CD14-positive monocyte (primary cell): Measurements from ENCODE around the gene STX11. TPM values are rescaled to one million over a fixed set of nuclear protein-coding genes. Genes with fewer than 3 reads are reported as not detected.

ENCODE experiments used
- DNase-seq, 3 donors: peaks; one replicate each; pipeline ENCODE4 v3.0.0-alpha.2; 2011 to 2022
- H2AFZ ChIP-seq: 2 replicates; pipeline ENCODE4 v1.6.0; 2012; ENCODE audit warnings: mild to moderate bottlenecking, low read depth, low read length, inconsistent platforms; ENCODE audit not compliant: insufficient read depth, poor library complexity, severe bottlenecking
- H3K27ac ChIP-seq, 2 donors: 1 replicate in 1 of 2; 2 replicates in 1 of 2; pipeline ENCODE4 v1.5.1; 2012 to 2013; ENCODE audit warnings: low read length in 2 of 2, control low read depth in 1 of 2, inconsistent platforms in 1 of 2, low read depth in 1 of 2, mild to moderate bottlenecking in 1 of 2
- H3K27me3 ChIP-seq, 2 donors: one replicate each; pipeline versions ENCODE4 v1.6.0 to v1.6.1; 2011 to 2013; ENCODE audit warnings: low read length in 2 of 2; ENCODE audit not compliant: control insufficient read depth in 2 of 2, insufficient read depth in 2 of 2
- H3K36me3 ChIP-seq, 2 donors: replicated peaks in 1 of 2; 1 replicate in 1 of 2; 2 replicates in 1 of 2; pipeline versions ENCODE4 v1.5.1 to v1.6.1; 2012 to 2013; ENCODE audit warnings: low read length in 2 of 2, control low read depth in 1 of 2, inconsistent platforms in 1 of 2, mild to moderate bottlenecking in 1 of 2; ENCODE audit not compliant: insufficient read depth in 2 of 2, control insufficient read depth in 1 of 2
- H3K4me1 ChIP-seq, 2 donors: 1 replicate in 1 of 2; 2 replicates in 1 of 2; pipeline versions ENCODE4 v1.5.1 to v1.6.1; 2012 to 2013; ENCODE audit warnings: low read length in 2 of 2, control low read depth in 1 of 2, inconsistent platforms in 1 of 2, mild to moderate bottlenecking in 1 of 2, moderate library complexity in 1 of 2; ENCODE audit not compliant: insufficient read depth in 2 of 2, control insufficient read depth in 1 of 2
- H3K4me2 ChIP-seq: replicated peaks from 2 replicates; pipeline ENCODE3; 2012; ENCODE audit warnings: low read length, moderate library complexity, mild to moderate bottlenecking; ENCODE audit not compliant: poor library complexity, severe bottlenecking; ENCODE audit errors: extremely low read depth
- H3K4me3 ChIP-seq, 3 experiments: fragments of 200-600 bp in 1 of 3; sonication (generic) in 1 of 3; replicated peaks in 1 of 3; 1 replicate in 2 of 3; 2 replicates in 1 of 3; pipeline ENCODE4 v1.5.1; 2011 to 2013; ENCODE audit warnings: low read length in 3 of 3, mild to moderate bottlenecking in 3 of 3, control low read depth in 2 of 3, low read depth in 2 of 3, inconsistent platforms in 1 of 3, moderate library complexity in 1 of 3
- H3K79me2 ChIP-seq: 2 replicates; pipeline ENCODE4 v1.6.0; 2012; ENCODE audit warnings: mild to moderate bottlenecking, control low read depth, inconsistent platforms, low read length, moderate library complexity; ENCODE audit not compliant: insufficient read depth
- H3K9ac ChIP-seq: 2 replicates; pipeline ENCODE4 v1.6.0; 2017; ENCODE audit warnings: low read length, mild to moderate bottlenecking; ENCODE audit not compliant: insufficient read depth, poor library complexity, severe bottlenecking
- H3K9me3 ChIP-seq, 2 donors: replicated peaks in 1 of 2; 1 replicate in 1 of 2; 2 replicates in 1 of 2; pipeline versions ENCODE4 v1.5.1 to v1.6.1; 2012 to 2013; ENCODE audit warnings: low read length in 2 of 2, control low read depth in 1 of 2; ENCODE audit not compliant: control insufficient read depth in 1 of 2, insufficient read depth in 1 of 2
- H4K20me1 ChIP-seq: 2 replicates; pipeline ENCODE4 v1.6.0; 2012; ENCODE audit warnings: mild to moderate bottlenecking, low read length, control low read depth, moderate library complexity; ENCODE audit not compliant: insufficient read depth
- H3K27ac Mint-ChIP-seq, 7 donors: one replicate each; pipeline ENCODE4 v1.8.0; 2020; ENCODE audit warnings: mild to moderate bottlenecking in 7 of 7, mixed read lengths in 7 of 7, moderate library complexity in 6 of 7, inconsistent platforms in 2 of 7
- H3K27me3 Mint-ChIP-seq, 3 donors: one replicate each; pipeline ENCODE4 v1.8.0; 2021 to 2022; ENCODE audit warnings: low read depth in 3 of 3, mild to moderate bottlenecking in 3 of 3, mixed read lengths in 3 of 3, moderate library complexity in 3 of 3, inconsistent platforms in 1 of 3
- H3K36me3 Mint-ChIP-seq, 2 donors: one replicate each; pipeline ENCODE4 v1.8.0; 2020; ENCODE audit warnings: mixed read lengths in 2 of 2, inconsistent platforms in 1 of 2, mild to moderate bottlenecking in 1 of 2
- H3K4me1 Mint-ChIP-seq: one replicate; pipeline ENCODE4 v1.8.0; 2020; ENCODE audit warnings: mild to moderate bottlenecking, mixed read lengths
- H3K4me3 Mint-ChIP-seq, 2 donors: one replicate each; pipeline ENCODE4 v1.8.0; 2020; ENCODE audit warnings: mild to moderate bottlenecking in 2 of 2, mixed read lengths in 2 of 2, moderate library complexity in 1 of 2
- H3K9me3 Mint-ChIP-seq, 7 donors: one replicate each; pipeline ENCODE4 v1.8.0; 2020 to 2022; ENCODE audit warnings: mixed read lengths in 7 of 7, mild to moderate bottlenecking in 6 of 7, moderate library complexity in 6 of 7, inconsistent platforms in 2 of 7
- WGBS: methylation state at CpG from one replicate; pipeline ENCODE4 v1.1.5; 2013; ENCODE audit warnings: missing lambda C conversion rate; ENCODE audit not compliant: insufficient coverage; 5-methylcytosine and 5-hydroxymethylcytosine counted together
- intact Hi-C, 2 donors: fragments of 100-400 bp; cut with micrococcal nuclease; formaldehyde crosslinking; loops; one replicate each; pipeline versions ENCODE4 v1.15.0 to v1.15.1; 2023
- polyA plus RNA-seq, 3 donors: library from polyadenylated mRNA; depleted of rRNA in 1 of 3; unstranded in 2 of 3; stranded (reverse) in 1 of 3; fragments of 300-500 nt in 2 of 3; fragments of >200 nt in 1 of 3; fragmentation: Illumina TruSeq in 2 of 3; gene quantifications; 1 replicate in 2 of 3; 2 replicates in 1 of 3; pipeline ENCODE4 v1.2.3, GENCODE V29; 2012 to 2021
- TF ChIP-seq, protein P1 (sequence below): fragments of 200-600 bp; IDR thresholded peaks from one replicate; pipeline ENCODE4 v1.8.0; 2022; ENCODE audit warnings: antibody characterized with exemption, mild to moderate bottlenecking

Gene STX11
- polyA plus RNA-seq, 3 donors = 276 to 372 (median 367) TPM

- Histone ChIP-seq H3K9me3 (no peaks in the 10 kb centered on the region), H3K36me3 (peaks cover 34 to 52% of the 10 kb centered on the region in 2 donors), H3K4me2 (peak overlapping the region; percentile 92), H3K27me3 (no peaks in the 10 kb centered on the region), H3K27ac (peak overlapping the region; percentile 96 to 99), H2AFZ (no peak overlapping the region), H3K4me3 (peak overlapping the region; percentile 88 to 99 (median 90)), H3K79me2 (peaks cover 84% of the 10 kb centered on the region), H4K20me1 (peaks cover 81% of the 10 kb centered on the region), H3K9ac (peak overlapping the region; percentile 92), H3K4me1 (peaks cover 80 to 82% of the 10 kb centered on the region in 2 donors)
- DNase-seq = no peak
- peaks cover 68 to 73% of the 10 kb centered on the region in 2 donors for H3K36me3 Mint-ChIP-seq
- WGBS = 93% methylated on average over 2 of the region's 2 CpGs
- peak overlapping the region; percentile 95 to 97 for H3K4me3 Mint-ChIP-seq
- intact Hi-C loops = loop anchor here (5.0 to 10.0 kb wide), 4 partner anchors 57 to 201 kb away; partner anchors contain the start of gene SF3B5 (in 2 of the 2)
- H3K4me1 Mint-ChIP-seq = peaks cover 74% of the 10 kb centered on the region
- H3K9me3 Mint-ChIP-seq = peaks cover 0 to 3% (median 0%) of the 10 kb centered on the region in 7 donors
- peak overlapping the region; percentile 99 to 100 (median 99) for H3K27ac Mint-ChIP-seq
- H3K27me3 Mint-ChIP-seq = peaks cover 0 to 3% (median 0%) of the 10 kb centered on the region in 3 donors
- TF ChIP-seq, protein P1, sequence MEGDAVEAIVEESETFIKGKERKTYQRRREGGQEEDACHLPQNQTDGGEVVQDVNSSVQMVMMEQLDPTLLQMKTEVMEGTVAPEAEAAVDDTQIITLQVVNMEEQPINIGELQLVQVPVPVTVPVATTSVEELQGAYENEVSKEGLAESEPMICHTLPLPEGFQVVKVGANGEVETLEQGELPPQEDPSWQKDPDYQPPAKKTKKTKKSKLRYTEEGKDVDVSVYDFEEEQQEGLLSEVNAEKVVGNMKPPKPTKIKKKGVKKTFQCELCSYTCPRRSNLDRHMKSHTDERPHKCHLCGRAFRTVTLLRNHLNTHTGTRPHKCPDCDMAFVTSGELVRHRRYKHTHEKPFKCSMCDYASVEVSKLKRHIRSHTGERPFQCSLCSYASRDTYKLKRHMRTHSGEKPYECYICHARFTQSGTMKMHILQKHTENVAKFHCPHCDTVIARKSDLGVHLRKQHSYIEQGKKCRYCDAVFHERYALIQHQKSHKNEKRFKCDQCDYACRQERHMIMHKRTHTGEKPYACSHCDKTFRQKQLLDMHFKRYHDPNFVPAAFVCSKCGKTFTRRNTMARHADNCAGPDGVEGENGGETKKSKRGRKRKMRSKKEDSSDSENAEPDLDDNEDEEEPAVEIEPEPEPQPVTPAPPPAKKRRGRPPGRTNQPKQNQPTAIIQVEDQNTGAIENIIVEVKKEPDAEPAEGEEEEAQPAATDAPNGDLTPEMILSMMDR = no peak
These were observed 3.7 kb downstream of the STX11 start for GRCh38 chr6:144153971-144154370.

GRCh38 chr6:144155529-144155928, 5.2 kb downstream of the STX11 start:
- Mint-ChIP-seq H3K36me3 (peaks cover 77 to 79% of the 10 kb centered on the region in 2 donors), H3K4me1 (peaks cover 82% of the 10 kb centered on the region), H3K4me3 (peak overlapping the region; percentile 60 to 61), H3K27me3 (peaks cover 0 to 3% (median 0%) of the 10 kb centered on the region in 3 donors), H3K27ac (peak overlapping the region; percentile 99 to 100 (median 99)), H3K9me3 (peaks cover 0 to 3% (median 0%) of the 10 kb centered on the region in 7 donors)
- Histone ChIP-seq H3K27me3 (no peaks in the 10 kb centered on the region), H3K9me3 (no peaks in the 10 kb centered on the region), H3K4me1 (peaks cover 89% of the 10 kb centered on the region in 2 donors), H3K4me2 (peak overlapping the region; percentile 92), H2AFZ (no peak overlapping the region), H3K36me3 (peaks cover 34 to 55% of the 10 kb centered on the region in 2 donors), H3K9ac (no peak overlapping the region), H3K4me3 (peak overlapping the region in 2 of 3 experiments; percentile 10 to 90), H3K27ac (peak overlapping the region; percentile 89 to 96), H3K79me2 (peaks cover 98% of the 10 kb centered on the region), H4K20me1 (peaks cover 97% of the 10 kb centered on the region)
- intact Hi-C loops = loop anchor here (5.0 to 10.0 kb wide), 3 partner anchors 61 to 199 kb away; partner anchors contain the start of gene SF3B5 (in 1 of the 2)
- TF ChIP-seq, protein P1 = no peak
- WGBS = no CpG with 5 or more reads among the region's 2 CpGs
- DNase-seq = no peak
